GM15510 (cell line): Measurements from ENCODE around the gene RFC2.

Experiments
- POLR2A ChIP-seq: IDR thresholded peaks from 3 replicates; pipeline ENCODE4 v1.6.1; 2011; ENCODE audit warnings: borderline replicate concordance; ENCODE audit not compliant: insufficient read length; ENCODE audit errors: extremely low read depth

RFC2 gene

DNA sequence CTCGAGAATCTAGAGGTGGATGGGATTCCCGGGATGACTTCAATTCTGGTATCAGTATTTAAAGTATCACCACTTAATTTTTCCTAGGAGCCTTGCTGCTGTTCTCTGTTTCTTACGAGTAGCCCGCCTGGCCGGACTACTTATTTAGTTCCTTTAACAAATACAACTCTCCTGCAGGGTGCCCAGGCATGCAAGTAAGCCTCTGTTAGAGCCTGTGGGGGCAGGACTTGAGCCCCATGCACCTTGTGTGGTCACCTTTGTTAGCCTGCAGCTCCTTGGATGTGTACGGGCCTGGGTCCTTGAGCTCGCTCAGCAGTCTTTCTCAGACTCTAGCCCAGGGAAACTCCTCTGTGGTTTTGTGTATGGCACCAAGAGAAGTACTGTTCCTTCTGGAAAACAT lies 63.9 kb downstream of the RFC2 start:
- no peak for TF ChIP-seq POLR2A

DNA sequence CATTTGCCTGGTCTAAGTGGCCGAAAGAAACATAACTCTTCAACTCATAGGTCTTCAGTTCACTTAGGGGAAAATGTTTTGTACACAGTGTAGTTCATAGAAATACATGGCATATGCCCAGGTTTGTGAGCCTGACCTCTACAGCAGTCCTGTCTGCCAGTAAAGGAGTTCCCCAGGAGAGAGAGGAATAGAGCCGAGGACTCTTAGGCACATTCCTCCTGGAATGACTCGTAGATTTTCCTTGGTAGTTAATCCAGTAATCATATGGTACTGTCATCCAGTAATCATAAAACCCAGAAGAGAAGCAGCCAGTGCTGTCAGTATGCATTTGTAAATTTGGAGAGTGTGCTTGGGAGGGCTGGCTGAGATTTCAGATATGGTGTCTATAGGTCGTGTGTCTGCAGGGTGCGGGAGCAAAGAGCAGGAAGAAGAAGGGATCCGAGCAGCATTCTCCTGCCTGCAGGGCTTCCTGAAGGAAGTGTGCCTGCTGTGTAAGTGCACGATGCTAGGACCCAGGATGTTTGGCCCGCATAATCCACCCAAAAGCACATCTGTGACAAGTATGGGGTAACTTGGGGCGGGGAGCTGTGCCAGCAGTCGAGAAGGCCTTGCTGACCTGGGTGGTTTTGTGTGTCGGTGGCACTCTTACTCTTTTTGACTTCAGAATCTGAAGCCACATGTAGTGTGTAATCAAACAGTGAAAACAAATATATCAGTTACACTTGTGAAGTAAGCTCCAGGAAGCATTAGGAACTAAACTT lies 66.1 kb downstream of the RFC2 start:
- no peak for TF ChIP-seq POLR2A

DNA sequence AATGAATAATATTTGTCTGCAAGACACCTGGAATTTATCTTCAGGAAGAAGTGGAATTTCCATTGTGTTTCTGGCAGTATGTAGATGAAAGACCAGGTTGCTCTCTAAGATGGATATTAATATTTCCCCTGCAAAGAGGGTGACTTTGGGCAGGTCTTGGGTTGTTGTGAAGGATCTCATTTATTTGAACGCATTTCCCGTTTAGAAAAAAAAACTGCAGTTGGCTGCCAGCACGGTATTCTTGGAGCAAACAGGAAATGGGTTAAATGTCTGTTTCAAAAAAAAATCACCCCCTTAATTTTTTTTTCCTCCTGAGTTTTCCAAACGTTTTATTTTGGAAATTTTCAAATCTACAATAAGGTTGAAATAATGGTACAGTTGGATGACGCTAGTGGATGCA lies 68.6 kb downstream of the RFC2 start:
- TF ChIP-seq POLR2A = no peak

DNA sequence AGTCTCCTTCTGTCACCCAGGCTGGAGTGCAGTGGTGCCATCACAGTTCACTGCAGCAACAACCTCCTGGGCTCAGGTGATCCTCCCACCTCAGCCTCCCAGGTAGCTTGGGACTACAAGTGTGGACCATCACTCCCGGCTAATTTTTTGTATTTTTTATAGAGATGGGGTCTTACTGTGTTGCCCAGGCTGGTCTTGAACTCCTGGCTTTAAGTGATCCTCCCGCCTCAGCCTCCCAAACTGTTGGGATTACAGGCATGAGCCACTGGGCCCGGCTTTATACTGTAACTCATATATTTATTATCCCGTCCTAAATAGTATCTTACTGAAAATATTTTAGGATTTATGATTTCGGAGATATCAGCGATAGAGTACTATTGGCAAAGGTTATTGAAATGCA lies 69.2 kb downstream of the RFC2 start:
- no peak for TF ChIP-seq POLR2A

DNA sequence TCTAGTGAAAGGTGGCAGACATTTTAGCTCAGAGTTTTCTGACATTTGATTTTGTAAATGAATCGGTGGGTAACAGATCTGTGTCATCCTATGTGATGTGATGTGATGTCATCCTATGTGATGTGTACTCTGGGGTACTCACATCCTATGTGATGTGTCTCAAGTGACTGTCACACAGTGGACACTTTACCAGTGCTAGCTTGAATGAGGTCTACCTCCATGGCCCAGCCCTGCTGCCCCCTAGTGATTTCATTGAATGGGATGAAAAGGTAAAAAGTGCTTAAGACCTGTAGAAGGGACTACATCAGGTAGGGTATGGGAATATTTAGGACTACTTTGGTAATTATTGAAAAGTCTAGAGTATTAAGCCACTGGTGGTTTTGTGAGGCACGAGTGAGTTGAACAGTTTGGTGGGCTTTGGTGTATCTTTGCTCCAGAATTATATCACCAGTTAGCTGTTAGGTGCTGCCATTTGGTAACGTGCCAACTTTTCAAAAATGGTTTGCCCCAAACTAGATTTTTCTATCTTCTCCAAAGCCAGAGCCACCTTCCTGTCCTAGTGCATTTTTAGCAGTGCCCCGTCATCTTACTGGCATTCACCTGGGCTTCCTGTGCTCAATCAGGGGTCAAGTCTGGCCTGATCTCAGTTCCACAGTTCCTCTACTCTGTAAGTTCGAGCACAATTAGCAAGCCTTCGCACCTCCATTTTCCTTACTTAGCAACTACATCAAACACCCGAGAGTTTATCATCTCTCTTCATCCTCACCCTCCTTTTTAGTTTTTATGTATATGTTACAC lies 70.3 kb downstream of the RFC2 start:
- TF ChIP-seq POLR2A = no peak

DNA sequence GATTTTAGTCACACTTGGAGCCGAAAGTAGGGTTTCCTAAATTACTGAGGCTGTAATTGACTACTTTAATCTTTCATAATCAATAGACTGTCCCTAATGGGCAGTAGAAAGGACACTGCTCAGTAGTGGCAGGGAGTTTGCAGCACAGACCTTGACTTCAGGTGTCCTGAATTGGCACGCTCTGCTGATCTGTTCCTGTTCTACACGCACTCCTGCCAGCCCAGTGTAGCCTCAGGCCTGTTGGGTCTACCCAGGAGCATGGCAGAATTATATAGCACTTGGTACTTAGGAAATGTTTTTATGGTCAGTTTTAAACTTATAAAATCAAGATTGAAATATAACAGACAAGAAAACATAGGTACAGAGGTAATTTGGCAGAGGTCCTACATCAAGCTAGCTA lies 71.1 kb downstream of the RFC2 start:
- no peak for TF ChIP-seq POLR2A

DNA sequence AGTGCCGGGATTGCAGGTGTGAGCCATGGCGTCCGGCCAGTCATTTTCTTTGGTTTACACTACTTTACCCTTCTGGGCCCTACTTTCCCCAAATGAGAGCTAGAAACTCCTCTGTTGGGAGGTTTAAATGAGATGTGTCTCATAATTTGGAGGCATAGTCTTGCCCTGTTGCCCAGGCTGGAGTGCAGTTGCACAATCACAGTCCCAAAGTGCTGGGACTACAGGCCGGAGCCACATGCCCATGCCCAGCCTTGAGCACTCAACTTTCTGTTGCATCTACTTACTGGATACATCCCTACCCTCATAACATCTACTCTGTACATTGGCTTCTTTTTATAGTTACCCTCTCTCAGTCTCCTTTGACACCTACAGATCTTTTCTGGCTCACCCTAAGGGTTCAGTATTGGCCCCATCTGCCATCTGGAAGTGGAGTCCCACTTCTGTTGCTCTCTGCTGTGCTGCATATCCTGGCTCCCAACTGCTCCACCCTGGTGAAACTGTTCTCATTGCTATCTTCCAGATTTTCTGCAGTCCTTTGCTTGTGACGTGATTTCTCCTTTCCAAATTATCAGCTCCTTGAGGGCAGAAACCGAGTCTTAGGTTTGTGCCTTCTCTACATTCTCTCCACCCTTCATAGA lies 71.6 kb downstream of the RFC2 start:
- no peak for TF ChIP-seq POLR2A

DNA sequence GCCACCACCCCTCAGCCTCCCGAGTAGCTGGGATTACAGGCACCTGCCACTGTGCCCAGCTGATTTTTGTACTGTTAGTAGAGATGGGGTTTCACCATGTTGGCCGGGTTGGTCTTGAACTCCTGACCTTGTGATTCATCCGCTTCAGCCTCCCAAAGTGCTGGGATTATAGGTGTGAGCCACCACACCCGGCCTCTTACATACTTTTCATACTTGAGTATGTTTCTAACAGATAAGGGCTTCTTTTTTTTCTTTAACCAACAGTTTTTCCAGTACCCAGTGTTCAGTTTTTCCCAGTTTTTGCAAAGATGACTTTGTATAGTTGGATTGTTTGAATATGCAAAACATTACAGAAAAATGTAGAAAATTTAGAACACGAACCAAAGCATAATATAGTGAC lies 72.4 kb downstream of the RFC2 start:
- TF ChIP-seq POLR2A = no peak
